NCI-H2196 (cell line): ENCODE data around the gene OSM.
"Not testable (repeated sequence)": the region's sequence is repeated elsewhere in the genome, so short reads cannot be mapped to it uniquely, and the experiment has no call there.

Experiments
- DNase-seq: peaks from one replicate; lab custom pipeline; 2025; ENCODE audit not compliant: unreplicated experiment; lab: John Stamatoyannopoulos, UW

The OSM gene

DNA sequence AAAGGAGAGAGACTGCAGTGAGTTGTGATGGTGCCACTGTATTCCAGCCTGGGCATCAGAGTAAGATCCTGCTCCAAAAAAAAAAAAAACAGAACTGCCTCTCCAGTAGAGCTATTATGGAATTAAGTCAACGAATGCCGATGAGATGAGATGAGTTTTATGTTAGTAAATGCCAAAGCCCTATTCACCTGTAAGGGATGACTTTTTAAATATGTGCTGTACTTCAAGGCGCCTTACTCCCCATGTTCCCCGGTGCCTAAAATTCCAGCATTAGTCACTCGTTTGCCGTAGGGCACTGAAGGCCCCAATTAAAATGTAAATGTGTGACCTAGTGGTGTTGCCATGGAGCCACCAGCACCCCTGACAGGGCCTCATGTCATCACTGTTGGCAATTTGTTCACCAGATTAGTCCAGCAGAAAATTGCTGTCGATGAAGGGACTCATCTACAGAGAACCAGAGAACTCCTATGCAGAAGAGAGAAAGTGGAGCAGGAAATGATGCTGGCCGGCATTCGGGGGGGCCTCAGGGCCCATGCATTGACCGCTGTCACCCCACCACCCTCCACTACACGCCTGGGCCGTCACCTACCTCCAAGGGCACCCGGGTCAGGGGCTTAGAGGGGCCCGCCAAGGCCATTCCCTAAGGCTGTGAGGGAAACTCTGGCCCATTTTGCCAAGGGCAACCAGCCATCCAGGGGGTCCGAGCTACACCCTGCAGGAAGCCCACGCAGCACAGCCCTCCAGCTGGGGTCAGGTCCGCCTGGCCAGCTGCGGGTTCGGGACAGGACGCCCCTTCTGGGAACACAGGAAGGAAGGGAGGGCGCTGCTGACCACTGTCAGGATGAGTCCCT, 37.9 kb downstream of the OSM start:
- DNase-seq: no peak

DNA sequence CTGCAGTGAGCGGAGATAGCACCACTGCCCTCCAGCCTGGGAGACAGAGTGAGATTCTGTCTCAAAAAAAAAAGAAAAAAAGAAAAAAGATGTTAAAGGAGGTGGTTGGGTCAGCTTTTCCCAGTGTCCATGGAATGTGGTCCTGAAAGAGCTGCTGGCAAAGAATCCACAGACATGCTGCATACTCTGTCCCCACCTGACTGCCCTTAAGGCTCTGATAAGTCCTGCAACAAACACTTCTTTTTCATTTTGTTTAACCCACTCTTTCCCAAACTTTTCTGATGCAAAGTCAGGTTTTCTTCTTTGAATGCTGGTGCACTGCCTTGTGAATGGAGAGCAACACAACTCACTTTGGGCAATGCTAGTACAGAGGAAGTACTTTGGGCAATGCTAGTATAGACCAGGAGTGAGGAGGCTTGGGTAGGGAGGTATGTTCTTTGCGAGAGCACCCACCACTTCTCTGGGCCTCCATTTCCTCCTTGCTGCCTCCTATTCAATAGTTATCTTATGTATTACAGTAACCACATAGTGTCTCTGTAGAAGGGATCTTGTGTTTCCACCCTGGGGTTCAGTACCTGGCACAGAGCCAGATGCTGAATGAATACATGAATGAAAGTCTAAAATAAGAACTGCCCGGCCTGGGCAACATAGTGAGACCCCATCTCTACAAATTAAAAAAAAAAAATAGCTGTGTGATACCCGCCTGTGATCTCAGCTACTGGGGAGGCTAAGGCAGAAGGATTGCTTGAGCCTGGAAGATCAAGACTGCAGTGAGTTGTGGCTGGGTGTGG, 39.0 kb downstream of the OSM start:
- DNase-seq: no peak

DNA sequence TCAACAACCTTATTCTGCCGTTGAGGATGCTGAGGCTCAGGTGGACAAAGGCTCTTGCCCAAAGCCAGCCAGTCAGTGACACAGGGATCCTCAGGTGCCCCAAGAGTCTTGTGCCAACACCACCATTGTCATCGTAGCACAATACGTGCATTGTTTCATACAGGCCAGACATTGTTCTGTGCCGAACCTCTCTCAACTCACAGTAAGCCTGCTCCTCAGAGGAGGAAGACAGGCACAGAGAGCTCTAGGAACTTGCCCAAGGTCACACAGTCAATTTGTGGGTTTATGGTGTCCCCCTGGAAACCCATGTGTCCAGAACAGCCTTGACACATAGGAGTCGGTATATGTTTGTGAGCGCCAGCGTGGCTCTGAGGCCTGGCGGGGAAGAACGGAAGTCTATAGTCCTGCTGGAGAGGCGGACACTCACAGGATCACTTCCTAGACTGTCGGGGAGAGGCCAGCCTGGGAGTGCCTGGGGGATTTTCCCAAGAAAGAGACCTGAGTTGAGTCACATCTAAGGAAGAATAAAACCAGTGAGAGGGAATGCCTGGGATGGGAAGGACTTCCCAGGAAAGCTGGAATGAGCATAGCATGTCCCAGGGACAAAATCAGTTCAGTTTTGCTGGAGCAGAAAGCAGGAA, 40.3 kb downstream of the OSM start:
- DNase-seq: no peak

DNA sequence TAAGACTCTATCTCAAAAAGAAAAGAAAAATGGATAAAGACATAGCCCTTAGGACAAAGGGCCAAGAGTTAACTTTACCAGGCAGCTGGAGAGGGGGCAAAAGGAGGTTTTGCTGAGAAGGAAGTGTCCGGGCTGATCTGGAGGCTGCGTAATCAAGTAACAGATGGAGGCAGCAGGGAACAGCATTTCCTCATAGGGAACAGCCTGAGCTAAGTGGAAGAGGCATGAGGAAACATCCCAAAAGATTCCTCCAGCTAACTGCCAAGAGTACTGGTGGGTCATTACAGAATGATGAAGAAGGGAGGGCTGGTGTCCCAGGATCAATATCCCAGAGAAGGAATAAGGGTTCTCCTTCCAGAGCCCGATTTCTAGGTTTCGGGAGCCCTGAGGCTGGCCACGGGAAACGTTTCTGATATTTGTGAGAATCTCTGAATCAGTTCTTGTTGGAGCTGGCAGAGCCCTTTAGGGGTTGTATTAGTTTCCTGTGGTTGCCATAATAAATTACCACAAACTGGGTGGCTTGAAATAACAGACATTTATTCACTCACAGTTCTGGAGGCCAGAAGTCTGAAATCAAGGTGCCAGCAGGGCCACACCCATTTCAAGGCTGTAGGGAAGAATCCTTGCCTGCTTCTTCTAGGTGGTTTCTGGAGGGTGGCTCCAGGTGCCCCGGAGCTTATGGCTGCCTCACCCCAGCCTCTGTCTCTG, 41.3 kb downstream of the OSM start:
- DNase-seq: no peak

DNA sequence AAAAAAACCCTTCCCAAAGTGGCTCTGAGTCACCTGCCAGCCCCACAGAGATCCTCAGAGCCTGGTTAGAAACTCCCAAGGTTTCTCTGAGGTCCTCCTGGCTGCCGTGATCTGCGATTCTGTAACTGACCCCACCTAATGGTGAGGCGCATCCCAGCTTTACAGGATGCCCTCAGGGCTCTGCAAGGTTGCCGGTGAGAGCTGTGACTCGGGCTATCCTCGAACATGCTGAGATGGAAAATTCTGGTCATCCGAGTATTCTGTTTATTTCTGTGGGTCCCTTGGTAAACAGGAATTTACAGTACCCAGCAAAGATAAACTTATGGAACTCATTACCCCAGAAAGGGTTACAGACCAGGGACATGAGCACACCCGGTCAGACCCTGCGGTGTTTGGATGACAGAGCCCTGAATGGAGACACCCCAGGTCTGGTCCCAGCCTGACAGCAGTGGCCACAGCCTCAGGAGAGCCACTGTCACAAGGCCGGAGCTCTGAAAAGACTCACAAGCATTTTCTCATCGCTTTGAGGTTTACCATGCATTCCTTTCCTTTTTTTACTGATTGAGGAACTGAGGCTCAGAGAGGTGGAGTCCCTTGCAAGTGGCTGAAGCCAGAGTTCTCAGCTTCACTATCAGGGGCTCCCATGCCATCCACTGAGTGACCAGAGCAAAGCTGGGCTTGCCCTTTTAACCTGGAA, 42.3 kb downstream of the OSM start:
- DNase-seq: no peak

DNA sequence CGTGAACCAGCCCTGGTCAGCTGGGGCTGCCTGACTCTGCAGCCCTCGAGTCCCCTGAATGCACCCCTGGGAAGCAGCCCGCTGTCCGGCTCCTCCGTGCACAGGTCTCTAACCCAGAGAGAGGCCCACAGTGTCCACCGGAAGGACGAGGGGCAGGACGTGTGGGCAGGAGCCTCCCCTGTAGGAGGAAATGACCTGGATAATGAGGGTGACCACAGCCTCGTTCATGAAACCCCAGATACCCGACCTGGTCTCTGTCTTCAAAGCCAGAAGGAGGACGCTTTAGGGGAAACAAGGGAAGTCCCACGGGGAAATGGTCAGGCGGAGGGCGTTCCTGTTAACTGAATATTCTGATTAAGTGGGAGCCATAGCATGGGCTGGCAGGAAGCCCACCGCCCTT, 43.3 kb downstream of the OSM start:
- no peak for DNase-seq

DNA sequence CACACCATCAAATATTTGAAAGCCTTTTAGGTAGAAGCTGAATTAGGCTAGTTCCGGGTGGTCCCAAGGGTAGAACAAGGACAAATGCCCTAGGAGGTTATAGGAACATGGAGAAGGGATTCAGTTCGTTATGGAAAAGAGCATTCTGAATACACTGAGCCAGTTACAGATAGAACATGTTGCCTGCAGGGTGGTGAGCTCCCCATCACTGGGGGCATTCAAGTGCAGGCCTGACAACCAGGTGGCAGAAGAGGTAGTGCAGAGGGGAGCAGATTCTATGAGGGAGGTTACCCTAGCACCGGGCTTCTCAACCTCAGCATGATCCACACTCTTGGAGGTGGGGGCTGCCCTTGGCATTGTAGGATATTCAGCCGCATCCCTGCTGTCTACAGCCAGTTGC, 44.3 kb downstream of the OSM start:
- DNase-seq: no peak

DNA sequence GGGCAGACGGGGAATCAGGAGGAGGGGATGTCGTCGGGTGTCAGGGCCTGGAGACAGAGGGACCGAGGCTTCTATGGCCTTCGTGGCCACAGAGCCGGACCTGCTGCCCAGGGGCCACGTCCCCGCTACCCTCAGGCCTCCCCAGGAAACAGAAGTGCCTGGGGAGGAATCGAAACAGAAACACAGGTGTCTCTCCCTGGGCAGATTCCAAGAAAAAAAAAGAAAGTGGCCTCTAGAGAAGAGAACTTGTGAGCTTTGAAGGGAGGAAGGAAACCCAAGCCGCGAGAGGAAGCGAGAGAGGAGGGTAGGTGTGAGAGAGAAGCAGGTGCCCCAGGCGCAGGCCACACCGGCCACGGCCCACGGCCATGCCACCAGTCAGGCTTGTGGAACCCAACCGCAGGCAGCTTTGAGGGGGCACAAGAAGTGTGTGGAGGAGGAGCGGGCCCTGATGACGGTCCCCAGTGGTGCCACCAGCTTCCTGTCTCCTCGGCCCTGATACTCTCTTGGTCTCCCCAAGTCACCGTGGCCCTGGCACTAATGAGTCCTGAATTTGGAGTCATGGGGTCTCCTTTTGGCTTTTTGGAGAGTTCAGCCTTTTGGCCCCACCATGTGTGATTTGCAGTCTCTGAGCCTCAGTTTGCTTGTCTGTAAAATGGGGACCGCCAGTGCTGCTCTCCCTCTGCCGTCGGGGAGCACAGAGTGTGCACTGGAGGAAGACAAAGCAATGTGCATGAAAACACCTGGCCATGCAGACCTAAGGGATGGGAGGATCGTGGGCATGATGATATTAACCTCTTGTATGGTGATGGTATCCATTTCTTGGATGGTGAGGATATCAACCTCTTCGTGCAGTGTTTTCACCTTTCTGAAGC, 45.3 kb downstream of the OSM start:
- DNase-seq: no peak

DNA sequence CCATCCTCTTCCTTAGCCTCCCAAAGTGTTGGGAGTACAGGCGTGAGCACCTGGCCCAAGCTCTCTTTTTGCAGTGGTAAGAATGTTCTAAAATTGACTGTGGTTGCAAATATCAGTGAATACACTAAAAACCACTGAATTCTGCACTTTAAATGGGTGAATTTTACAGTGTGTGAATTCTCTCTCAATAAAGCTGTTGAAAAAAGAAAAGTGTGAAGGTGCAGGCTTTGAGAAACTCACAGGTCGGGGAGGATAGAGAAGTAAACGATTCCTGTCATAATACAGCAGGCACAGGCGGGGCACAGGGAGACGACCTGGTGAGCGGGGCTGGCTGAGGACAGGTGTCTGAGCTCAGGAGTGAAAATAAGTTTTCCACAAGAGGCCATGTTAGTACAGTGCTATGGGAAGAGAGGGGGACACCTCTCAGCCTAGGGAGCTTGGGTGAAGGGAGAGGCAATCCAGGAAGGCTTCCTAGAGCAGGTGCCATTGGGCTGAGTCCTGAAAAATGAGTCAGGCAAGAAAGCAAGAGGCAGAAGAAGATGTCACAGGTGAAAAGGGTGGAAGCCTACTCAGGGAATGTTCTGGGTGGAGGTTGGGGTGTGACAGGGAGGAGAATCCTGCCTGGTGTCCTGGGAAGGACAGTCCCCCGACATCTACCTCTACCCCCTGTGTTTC, 46.2 kb downstream of the OSM start:
- no peak for DNase-seq

DNA sequence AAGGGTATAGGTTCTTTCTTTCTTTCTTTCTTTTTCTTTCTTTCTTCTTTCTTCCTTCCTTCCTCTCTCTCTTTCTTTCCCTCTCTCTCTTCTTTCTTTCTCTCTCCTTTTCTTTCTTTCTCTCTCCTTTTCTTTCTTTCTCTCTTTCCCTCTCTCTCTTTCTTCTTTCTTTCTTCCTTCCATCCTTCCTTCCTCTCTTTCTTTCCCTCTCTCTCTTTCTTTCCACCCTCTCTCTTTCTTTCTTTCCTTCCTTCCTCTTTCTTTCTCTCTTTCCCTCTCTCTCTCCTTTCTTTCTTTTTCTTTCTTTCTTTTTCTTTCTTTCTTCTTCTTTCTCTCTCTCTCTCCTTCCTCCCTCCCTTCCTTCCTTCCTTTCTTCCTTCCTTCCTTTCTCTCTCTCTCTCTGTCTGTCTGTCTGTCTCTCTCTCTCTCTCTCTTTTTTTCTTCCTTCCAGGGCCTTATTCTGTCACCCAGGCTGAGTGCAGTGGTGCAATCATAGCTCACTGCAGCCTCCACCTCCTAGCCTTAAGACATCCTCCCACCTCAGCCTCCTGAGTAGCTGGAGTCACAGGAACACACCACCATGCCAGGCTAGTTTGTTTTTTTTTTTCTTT, 46.9 kb downstream of the OSM start:
- no peak for DNase-seq

DNA sequence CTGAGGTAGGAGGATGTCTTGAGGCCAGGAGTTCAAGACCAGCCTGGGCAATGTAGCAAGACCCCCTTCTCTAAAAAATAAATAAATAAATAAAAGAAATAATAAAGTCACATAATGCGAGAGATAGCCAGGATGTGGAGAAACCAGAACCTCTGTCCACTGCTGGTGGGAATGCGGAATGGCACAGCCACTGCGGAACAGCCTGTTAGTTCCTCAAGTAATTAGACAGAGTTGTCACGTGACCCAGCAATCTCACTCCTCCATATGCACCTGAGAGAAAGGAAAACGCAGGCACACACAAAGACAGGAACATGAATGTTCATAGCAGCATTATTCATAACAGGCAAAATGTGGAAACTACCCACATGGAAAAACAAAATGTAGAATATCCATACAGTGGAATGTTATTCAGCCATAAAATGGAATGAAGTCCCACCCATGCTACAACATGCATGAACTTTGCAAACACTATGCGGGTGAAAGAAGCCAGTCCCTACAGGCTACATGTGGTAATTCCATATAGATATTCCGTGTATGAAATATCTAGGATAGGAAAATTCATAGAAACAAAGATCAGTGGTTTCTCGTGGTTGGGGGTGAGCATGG, 47.5 kb downstream of the OSM start:
- no peak for DNase-seq

DNA sequence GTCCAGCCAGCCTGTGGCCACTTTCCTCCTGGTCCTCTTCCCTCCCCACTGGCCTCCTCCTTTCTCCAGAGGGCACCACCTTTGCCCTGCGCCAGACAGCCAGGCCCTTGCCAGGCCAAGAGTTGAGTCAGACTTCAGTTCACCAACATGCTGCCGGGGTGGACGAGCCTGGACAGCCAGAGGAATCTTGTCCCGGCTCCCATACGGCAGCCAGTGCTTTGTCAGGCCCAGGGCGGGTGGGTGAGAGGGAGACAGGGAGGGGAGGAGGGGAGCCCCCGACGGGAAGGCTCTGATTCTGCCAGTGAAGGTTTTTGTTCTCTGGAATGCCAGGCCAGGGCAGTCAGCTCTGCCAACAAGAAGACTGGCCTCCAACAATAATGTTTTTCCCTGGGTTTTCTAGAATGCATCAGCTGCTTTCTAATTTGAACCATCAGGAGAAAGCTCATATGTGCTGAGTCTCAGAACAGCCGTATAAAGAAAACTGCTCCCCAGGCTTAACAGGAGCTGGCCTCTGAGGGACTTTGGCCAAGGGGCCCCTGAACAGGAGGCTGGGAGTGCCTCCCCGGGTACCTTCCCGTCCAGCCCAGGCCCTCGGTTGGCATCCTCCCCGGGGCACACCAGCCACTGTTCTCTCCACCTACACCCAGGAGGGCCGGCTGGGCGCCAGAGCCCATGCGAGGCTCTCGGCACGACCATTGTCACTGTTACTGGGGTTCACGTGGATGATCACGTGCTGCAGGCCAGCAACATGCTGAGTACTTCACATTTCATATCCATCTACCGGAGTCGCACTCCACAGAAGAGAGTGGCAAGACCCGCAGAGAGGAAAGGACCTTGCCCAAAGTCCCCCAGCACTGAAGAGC, 48.7 kb downstream of the OSM start:
- DNase-seq: no peak

DNA sequence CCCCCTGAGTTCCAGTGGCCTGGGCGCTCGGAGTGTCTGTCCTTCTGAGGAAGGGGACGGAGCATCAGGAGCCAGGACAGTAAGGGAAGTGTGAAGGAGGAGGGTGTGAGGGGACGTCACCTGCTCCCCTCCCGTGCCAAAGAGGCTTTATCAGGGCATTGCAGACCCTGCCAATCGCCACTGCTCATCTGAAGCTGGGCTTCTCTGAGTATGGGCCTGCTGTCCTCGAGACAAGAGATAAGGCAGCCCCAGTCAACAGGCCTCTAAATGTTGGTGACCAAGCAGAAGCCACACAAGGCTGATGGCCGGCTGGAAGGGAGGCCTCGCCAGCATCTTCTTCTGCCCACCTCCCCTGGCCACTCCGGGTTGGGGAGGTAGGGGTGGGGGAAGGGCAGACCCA, 49.9 kb downstream of the OSM start:
- no peak for DNase-seq

DNA sequence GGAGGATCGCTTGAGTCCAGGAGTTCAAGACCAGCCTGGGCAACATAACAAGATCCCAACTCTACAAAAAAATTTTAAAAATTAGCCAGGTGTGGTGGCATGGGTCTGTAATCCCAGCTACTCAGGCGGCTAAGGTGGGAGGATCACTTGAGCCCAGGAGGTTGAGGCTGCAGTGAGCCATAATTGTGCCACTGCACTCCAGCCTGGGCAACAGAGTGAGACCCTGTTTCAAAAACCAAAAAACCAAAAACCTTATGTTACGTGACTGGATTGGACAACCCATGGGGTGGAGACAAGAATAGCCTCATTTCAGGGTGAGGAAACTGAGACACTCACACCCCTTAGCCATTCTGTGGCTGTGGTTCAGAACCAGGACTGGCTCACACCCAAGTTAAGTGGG, 50.4 kb downstream of the OSM start:
- DNase-seq: not testable (repeated sequence)

DNA sequence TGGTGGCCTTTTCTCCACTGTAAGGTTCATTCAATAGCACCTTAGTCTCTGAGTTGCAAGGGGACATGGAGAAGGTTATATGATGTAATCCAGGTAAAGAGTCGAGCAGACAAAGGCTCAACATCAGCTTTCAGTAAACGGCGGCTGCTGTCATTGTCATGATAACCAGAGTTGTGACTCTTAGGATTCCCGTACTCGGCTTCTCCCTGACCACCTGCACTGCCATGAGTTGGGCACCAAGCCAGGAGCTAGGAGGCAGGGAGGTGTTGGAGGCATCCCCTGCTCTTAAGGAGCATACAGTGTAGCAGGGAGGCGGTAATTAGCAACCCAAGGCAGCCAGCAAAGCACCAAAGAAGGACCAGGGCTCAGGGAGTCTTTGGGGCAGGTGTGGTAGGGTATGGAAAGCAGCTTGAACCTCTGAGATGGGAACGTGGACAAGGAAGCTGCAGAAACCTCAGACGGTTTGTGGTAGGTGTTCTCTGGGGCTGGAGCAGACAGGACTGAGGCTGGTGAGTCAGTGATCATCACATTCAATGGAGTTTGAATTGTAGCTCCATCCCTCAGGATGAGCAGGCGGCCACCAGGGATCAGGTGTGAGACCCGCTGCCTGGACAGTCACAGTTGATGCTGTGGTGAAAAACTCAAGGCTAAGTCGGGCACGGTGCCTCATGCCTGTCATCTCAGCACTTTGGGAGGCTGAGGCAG, 51.8 kb downstream of the OSM start:
- peak; percentile 7 for DNase-seq

DNA sequence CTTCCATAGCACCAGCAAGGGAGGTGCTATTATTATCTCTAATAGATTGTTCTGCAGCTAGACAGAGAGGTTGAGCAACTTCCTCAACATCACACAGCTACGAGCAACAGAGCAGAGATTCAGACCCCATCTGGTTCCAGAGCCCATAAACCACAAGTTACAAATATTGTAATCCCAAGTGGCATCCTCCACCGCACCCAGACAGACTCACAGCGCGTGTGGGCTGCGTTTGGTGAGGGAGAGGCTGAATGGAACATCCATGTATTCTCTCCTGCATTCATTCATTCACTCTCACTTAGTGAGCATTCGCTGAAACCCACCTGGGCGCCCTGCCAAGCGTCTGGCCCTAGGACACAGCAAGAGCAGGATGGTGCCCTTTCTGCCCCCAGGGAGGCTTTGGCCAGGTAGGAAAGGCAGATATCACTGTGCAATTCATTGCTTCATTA, 53.6 kb downstream of the OSM start:
- DNase-seq: no peak
